ENCODE measurements around the gene CAMK1D. TPM values are rescaled to one million over a fixed set of nuclear protein-coding genes. Genes with fewer than 3 reads are reported as not detected.

CAMK1D gene
- total RNA-seq, 4 donors from 2014 or later, result 8.8 to 17.8 (median 13.9) TPM

DNA sequence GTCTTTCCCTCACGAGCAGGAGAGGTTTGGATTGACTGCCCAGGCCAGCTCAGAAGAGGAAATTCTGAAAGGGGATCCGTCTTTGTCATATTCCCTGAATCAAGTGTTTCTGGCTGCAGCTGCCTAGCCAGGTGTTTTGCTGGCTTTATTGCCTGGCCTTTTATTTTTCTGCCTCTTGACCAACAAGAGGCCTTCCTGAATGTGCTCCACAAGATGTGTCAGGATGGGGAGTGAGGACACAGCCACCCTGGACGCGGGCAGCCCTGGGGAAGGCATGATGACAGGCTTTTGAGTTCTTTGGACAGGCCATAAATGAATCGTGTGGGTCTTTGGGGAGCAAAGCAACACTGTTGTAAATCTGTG lies 163.6 kb downstream of the CAMK1D start:
- TF ChIP-seq, protein P1, sequence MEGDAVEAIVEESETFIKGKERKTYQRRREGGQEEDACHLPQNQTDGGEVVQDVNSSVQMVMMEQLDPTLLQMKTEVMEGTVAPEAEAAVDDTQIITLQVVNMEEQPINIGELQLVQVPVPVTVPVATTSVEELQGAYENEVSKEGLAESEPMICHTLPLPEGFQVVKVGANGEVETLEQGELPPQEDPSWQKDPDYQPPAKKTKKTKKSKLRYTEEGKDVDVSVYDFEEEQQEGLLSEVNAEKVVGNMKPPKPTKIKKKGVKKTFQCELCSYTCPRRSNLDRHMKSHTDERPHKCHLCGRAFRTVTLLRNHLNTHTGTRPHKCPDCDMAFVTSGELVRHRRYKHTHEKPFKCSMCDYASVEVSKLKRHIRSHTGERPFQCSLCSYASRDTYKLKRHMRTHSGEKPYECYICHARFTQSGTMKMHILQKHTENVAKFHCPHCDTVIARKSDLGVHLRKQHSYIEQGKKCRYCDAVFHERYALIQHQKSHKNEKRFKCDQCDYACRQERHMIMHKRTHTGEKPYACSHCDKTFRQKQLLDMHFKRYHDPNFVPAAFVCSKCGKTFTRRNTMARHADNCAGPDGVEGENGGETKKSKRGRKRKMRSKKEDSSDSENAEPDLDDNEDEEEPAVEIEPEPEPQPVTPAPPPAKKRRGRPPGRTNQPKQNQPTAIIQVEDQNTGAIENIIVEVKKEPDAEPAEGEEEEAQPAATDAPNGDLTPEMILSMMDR (IDR thresholded peaks at IDR 0.05; ENCODE audit: low read depth), result no peak

DNA sequence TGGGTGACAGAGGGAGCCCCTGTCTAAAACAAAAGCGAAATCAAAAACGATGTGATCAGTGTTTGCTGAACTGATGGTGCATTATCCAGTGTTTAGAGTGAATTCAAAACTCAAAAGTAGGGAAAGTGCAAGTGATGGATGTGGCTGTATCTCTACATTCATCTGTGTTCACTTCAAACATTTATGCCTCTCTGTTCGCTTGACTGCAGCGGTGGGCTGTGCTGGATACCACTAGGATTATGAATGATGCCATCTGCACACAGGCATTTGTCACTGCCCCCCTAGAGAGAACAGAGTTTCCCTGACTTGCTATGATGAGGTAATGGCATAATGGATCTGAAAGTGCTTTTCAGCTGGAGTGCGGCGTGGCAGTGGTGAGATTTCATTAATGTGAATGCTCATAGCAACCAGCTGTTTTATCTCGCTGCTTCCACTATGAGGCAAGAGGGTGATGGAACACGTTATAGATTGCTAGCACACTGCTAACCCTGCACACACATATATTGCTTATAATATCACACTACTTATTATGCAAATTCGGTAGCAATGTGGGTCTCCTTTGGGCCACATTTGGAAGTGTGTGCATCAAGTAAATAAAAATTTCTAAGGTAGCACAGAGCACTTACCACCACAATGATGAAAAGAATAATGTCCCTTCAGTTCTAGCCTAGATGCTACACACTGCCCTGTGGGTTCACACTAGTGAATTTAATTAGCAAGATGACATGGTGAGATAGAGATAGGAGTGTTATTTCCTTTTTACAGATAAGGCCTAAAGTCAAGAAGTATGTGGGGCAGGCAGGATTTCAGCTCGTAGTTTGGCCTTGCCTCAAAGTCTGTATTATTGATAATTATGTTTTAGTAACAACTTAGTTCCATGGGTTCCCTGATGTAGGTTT lies 164.7 kb downstream of the CAMK1D start:
- TF ChIP-seq, protein P1 (IDR thresholded peaks at IDR 0.05; ENCODE audit: low read depth), result no peak

DNA sequence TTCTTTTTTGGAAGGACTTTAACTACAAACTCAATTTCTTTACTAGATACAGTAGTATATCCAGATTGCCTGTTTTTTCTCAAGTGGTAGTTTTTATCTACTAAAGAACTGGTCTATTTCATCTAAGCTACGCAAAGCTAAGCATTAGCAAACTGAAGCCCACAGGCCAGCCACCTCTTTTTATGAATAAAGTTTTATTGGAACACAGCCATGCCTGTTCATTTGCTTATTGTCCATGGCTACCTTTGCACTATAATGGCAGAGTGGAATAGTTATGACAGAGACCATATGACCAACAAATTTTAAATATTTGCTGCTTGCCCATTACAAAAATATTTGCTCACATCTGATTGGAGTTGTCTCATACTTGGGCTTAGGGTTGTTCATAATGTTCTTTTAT lies 168.7 kb downstream of the CAMK1D start:
- TF ChIP-seq, protein P1 (IDR thresholded peaks at IDR 0.05; ENCODE audit: low read depth), result no peak

DNA sequence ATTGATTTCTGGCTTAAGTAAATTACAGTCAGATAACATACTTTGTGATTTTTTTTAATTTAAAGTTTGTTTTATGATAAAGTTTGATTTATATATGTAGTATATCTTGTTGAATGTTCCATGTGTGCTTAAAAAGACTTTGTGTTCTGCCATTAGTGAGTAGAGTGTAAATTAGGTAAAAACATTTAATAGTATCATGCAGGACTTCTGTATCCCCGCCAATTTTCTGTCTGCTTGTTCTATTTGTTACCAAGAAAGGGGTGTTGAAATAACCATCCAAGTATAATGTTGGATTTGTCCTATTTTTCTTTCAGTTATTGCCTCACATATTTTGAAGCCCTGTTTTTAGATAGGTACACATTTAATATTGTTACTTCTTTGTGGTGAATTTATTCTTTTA lies 172.1 kb downstream of the CAMK1D start:
- TF ChIP-seq, protein P1 (IDR thresholded peaks at IDR 0.05; ENCODE audit: low read depth), result no peak

DNA sequence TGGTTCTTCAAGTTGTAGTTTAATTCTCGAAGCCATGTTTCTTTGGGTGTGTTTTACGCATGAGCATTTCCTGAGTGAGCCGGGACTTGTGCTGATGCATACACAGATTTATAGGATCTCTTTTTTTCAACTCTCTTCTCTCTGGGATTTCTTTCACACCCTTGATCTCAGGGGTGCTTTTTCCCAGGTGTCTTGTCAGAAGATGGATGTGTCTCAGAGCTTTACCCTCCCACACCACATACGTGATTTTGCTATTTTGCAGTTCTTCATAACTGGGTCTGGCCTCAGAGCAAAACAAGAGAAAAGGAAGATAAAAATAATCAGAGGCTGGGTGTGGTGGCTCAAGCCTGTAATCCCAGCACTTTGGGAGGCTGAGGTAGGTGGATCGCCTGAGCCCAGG lies 177.0 kb downstream of the CAMK1D start:
- TF ChIP-seq, protein P1 (IDR thresholded peaks at IDR 0.05; ENCODE audit: low read depth), result no peak

DNA sequence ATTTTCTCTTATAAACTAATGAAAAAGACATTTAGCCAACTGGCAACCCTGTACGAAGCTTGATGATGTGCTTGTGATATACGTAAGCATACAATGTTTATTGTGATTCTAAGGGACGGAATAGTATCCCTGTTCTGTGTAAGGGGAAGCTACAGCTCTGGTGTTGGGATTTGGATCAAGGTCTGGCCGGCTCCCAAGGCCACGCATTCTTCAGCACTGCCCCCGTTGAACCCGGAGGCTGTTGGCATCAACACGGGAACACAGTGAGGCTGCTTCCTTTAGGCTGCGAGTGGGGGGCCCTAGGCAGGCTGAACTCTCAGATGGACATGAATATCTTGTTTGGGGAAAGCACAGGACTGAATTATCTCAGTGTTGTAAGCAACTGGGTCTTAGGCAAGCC lies 180.6 kb downstream of the CAMK1D start:
- TF ChIP-seq, protein P1 (IDR thresholded peaks at IDR 0.05; ENCODE audit: low read depth), result no peak

DNA sequence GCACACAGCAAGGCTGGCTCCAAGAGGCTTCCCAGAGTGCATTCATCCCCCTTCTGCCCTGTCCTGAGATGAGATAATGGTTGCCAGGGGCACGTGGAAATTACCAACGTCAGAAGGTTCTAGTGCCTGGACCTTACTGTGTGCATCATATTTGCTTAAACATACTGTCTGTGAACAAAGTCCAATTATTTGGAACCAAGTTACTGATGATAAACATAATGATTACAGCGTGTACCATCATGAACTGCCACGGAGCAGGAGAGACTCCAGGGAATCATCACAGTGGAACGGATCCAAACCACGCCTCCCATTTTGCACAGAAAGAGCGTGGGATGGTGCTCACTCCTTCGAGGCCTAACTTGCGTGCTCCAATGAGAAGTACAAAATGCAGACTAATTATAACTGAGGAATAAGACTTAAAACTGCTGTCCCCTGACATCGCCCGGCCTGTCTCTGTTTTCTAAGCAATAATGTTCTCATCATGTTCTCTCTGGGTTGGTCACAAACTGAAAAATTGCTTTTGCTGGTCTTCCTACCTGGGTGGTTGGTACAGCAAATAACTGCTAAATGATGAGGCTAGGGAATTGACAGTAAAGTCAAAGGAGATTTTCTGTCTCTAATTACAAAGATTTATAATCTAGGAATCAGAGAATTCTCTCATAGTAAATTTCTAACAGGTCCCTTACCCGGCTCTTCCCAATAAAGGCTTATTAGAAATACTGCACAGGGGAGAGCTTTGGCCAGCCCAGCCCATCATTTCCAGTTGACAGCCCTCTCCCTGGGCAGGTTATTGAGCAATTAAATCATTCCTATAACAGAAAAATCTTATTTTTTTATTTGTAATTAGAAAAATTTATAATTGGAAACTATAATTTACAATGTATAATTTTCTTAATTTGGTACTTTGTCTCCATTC lies 182.2 kb downstream of the CAMK1D start:
- TF ChIP-seq, protein P1 (IDR thresholded peaks at IDR 0.05; ENCODE audit: low read depth), result no peak
